GM19395 (cell line): ENCODE measurements around the gene KERA.
A peak's percentile ranks its signal among the peaks of the same experiment; 100 is the strongest.

Experiments
- ATAC-seq: cut with Tn5 transposase; IDR thresholded peaks from one replicate; pipeline ENCODE4 v1.9.1; 2021; ENCODE audit warnings: mild to moderate bottlenecking, moderate library complexity; ENCODE audit not compliant: unreplicated experiment

KERA gene

GRCh38 chr12:91017511-91018263 is 40.1 kb downstream of the KERA start:
- no peak for ATAC-seq

DNA sequence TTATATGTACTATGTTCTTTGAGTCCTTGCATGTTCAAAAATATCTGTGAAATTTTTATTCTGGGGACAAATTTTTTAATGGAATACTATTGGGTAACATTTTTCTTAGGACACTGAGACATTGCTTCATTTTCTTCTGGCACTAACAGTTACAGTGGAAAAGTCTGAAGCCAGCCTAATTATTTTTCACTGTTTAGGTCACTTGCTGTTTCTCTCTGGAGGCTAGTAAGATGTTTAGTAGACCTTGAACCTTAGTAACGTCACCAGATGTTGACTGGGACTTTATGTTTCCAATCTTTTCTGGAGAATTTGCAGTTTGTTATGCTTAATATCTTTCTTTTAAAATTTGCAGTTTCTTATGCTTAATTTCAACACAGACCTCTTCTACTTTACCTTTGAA is 40.8 kb downstream of the KERA start:
- no peak for ATAC-seq

DNA sequence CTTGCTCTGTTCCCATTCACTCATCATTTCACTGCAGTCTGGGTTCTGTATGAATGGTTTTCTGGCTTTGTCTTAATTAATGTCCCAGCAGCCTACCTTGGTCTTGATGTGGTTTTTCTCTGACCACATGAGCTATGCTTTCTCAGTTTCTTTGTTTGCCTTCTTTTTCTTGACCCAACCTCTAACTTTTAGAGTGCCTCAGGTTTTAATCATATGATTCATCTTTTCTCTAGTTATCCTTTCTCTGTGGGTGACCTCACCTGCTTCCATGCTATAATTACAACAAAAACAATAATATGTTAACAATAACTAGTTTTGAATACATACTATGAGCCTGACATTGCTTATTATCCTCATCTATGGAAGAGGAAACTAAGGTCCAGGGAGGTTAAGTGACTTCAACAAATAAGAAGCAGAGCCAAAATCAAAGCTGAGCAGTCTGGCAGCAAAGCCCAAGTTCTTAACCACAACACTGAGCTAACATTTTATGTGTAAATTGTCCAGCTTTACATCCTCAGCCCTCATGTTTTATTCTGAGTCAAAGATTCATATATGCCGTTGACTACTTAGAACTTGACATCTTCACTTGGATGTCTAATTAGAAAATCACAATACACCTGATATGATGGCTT is 48.4 kb downstream of the KERA start:
- ATAC-seq = peak; percentile 93

- peak; percentile 84 for ATAC-seq
Observed at GRCh38 chr12:91007531-91008290, 50.1 kb downstream of the KERA start.

GRCh38 chr12:91004872-91005271 is 53.0 kb downstream of the KERA start, which contains the start of gene EPYC:
TSS of gene EPYC (minus strand) at chr12:91004972. CDS start at chr12:91002565, 2,407 bp downstream.
- no peak for ATAC-seq

DNA sequence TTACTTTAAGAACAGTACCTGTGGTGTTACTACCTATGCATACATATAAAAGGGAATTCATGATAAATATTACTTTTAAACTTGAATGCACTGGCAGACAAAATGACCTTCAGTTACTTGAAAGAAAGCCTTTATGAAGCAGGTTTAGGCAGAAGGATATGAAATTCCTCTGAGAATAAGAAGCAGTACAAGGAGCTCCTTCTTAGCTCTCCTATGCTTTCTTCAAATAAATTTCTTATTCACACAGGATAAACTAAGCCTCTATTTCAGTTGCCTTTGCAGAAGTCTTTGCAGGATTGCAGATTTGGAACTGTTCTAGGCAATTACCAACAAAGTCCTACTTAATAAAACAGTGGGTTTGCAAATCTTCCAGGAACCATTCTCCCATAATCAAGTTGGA is 54.1 kb downstream of the KERA start:
- no peak for ATAC-seq

GRCh38 chr12:91001306-91001705 is 56.5 kb downstream of the KERA start:
- no peak for ATAC-seq
